Stimulated activated CD4-positive, alpha-beta T cell treated with anti-CD3 and anti-CD28 coated beads, Interleukin-1b, Interleukin-23, amount 100 ng/mL, for 24 hours (primary cell): ENCODE measurements around the gene NOD2.

ENCODE experiments used
- DNase-seq, 4 experiments: peaks; one replicate each; pipeline ENCODE4 v3.0.0-alpha.2; 2020; ENCODE audit warnings: low read depth in 4 of 4, low spot score in 1 of 4

The NOD2 gene

GRCh38 chr16:50712560-50712898, 19.1 kb downstream of the NOD2 start:
- no peak for DNase-seq

- no peak for DNase-seq
Observed at GRCh38 chr16:50712956-50713355, 19.6 kb downstream of the NOD2 start.

- DNase-seq = no peak
Observed at GRCh38 chr16:50717091-50717490, 23.7 kb downstream of the NOD2 start.

- no peak for DNase-seq
Observed at GRCh38 chr16:50717494-50717893, 24.1 kb downstream of the NOD2 start.

- DNase-seq = no peak
Observed at GRCh38 chr16:50718061-50718760, 24.8 kb downstream of the NOD2 start.

- no peak for DNase-seq
Observed at GRCh38 chr16:50718761-50719400, 25.5 kb downstream of the NOD2 start.

- no peak for DNase-seq
Observed at GRCh38 chr16:50719401-50720337, 26.3 kb downstream of the NOD2 start.

- DNase-seq = no peak
Observed at GRCh38 chr16:50721549-50722404, 28.4 kb downstream of the NOD2 start.

GRCh38 chr16:50722405-50722737, 29.0 kb downstream of the NOD2 start:
- no peak for DNase-seq

- DNase-seq = no peak
Observed at GRCh38 chr16:50722960-50723359, 29.6 kb downstream of the NOD2 start.

GRCh38 chr16:50724306-50724705, 30.9 kb downstream of the NOD2 start:
- DNase-seq = no peak

GRCh38 chr16:50731130-50731988, 38.0 kb downstream of the NOD2 start:
- DNase-seq = no peak

GRCh38 chr16:50731989-50732832, 38.8 kb downstream of the NOD2 start:
- no peak for DNase-seq

- no peak for DNase-seq
Observed at GRCh38 chr16:50733468-50733867, 40.1 kb downstream of the NOD2 start.

- DNase-seq = no peak
Observed at GRCh38 chr16:50735629-50736122, 42.3 kb downstream of the NOD2 start.

- DNase-seq = no peak
Observed at GRCh38 chr16:50736448-50736847, 43.0 kb downstream of the NOD2 start.

GRCh38 chr16:50737420-50737959, 44.1 kb downstream of the NOD2 start:
- no peak for DNase-seq

GRCh38 chr16:50739031-50739430, 45.6 kb downstream of the NOD2 start:
- DNase-seq = no peak

GRCh38 chr16:50740736-50741135, 47.3 kb downstream of the NOD2 start:
- DNase-seq = no peak
